IMR-90 (cell line): ENCODE results near the gene MALL. TPM values are rescaled to one million over a fixed set of nuclear protein-coding genes. Genes with fewer than 3 reads are reported as not detected.

Experiments
- ATAC-seq: fragments of 200-7000 bp; cut with Tn5 transposase; 2 replicates; pipeline ENCODE4 v1.9.1; 2020; ENCODE audit warnings: low read depth, mild to moderate bottlenecking, moderate library complexity
- BruUV-seq: library from RNA; stranded (reverse); fragments of 400-500 nt; replicated peaks from 2 replicates; lab custom pipeline; 2021; lab: Mats Ljungman, UMichigan
- CTCF ChIA-PET: fragments of 300-600 bp; formaldehyde crosslinking; extraction: SDS; loops from one replicate; lab custom pipeline; 2021; ENCODE audit warnings: antibody characterized with exemption; lab: Yijun Ruan, JAX
- POLR2A ChIA-PET: fragments of 300-600 bp; sonication (Branson Sonifier 250); formaldehyde crosslinking; loops from one replicate; lab custom pipeline; 2022; ENCODE audit warnings: antibody characterized with exemption; ENCODE audit not compliant: unreplicated experiment; lab: Charles Lee
- DNase-seq: peaks from one replicate; pipeline ENCODE4 v3.0.0; 2013
- H2AFZ ChIP-seq: replicated peaks from 2 replicates; pipeline ENCODE3; 2013; ENCODE audit warnings: low read length, mild to moderate bottlenecking; ENCODE audit not compliant: poor library complexity
- H2AK5ac ChIP-seq: 2 replicates; pipeline ENCODE4 v1.6.1; 2013; ENCODE audit warnings: low read depth, low read length, inconsistent platforms
- H2AK9ac ChIP-seq: replicated peaks from 2 replicates; pipeline ENCODE3; 2013; ENCODE audit warnings: mild to moderate bottlenecking, low read depth, low read length, moderate library complexity; ENCODE audit not compliant: poor library complexity
- H2BK120ac ChIP-seq: 2 replicates; pipeline ENCODE4 v1.6.1; 2013; ENCODE audit warnings: low read depth, low read length, inconsistent platforms
- H2BK15ac ChIP-seq: 3 replicates; pipeline ENCODE4 v1.6.1; 2013; ENCODE audit warnings: low read depth, low read length, inconsistent platforms
- H2BK20ac ChIP-seq: 2 replicates; pipeline ENCODE4 v1.6.1; 2013; ENCODE audit warnings: low read depth, mild to moderate bottlenecking, inconsistent platforms, low read length, moderate library complexity
- H2BK5ac ChIP-seq: 2 replicates; pipeline ENCODE4 v1.6.1; 2013; ENCODE audit warnings: mild to moderate bottlenecking, low read depth, low read length, inconsistent platforms; ENCODE audit not compliant: poor library complexity, severe bottlenecking
- H3K14ac ChIP-seq: replicated peaks from 2 replicates; pipeline ENCODE4 v1.6.1; 2013; ENCODE audit warnings: low read depth, low read length, inconsistent platforms
- H3K18ac ChIP-seq: 2 replicates; pipeline ENCODE4 v1.6.1; 2013; ENCODE audit warnings: low read depth, low read length, control low read depth
- H3K23ac ChIP-seq: 2 replicates; pipeline ENCODE4 v1.6.1; 2013; ENCODE audit warnings: low read depth, low read length, inconsistent platforms
- H3K27ac ChIP-seq: 2 replicates; pipeline ENCODE4 v1.5.1; 2013; ENCODE audit warnings: mild to moderate bottlenecking, control low read depth, low read length; ENCODE audit not compliant: insufficient read depth
- H3K27me3 ChIP-seq: 2 replicates; pipeline ENCODE4 v1.6.1; 2013; ENCODE audit warnings: low read length; ENCODE audit not compliant: control insufficient read depth, insufficient read depth
- H3K36me3 ChIP-seq: 2 replicates; pipeline ENCODE4 v1.6.1; 2013; ENCODE audit warnings: low read length, mixed read lengths; ENCODE audit not compliant: control insufficient read depth, insufficient read depth
- H3K4ac ChIP-seq: 2 replicates; pipeline ENCODE4 v1.6.1; 2013; ENCODE audit warnings: low read depth, low read length, inconsistent platforms
- H3K4me1 ChIP-seq: 2 replicates; pipeline ENCODE4 v1.6.1; 2013; ENCODE audit warnings: low read length, mixed read lengths; ENCODE audit not compliant: control insufficient read depth, insufficient read depth
- H3K4me2 ChIP-seq: 2 replicates; pipeline ENCODE4 v1.6.1; 2013; ENCODE audit warnings: low read depth, mild to moderate bottlenecking, control low read depth, low read length, moderate library complexity
- H3K4me3 ChIP-seq: 2 replicates; pipeline ENCODE4 v1.5.1; 2013; ENCODE audit warnings: low read depth, mild to moderate bottlenecking, control low read depth, low read length, moderate library complexity; ENCODE audit not compliant: insufficient read depth
- H3K56ac ChIP-seq: 2 replicates; pipeline ENCODE4 v1.6.1; 2013; ENCODE audit warnings: low read length, inconsistent platforms; ENCODE audit not compliant: insufficient read depth; ENCODE audit errors: extremely low read depth
- H3K79me1 ChIP-seq, 2 experiments: 2 replicates each; pipeline ENCODE4 v1.6.1; 2013; ENCODE audit warnings: low read length in 2 of 2, inconsistent platforms in 1 of 2, low read depth in 1 of 2
- H3K9ac ChIP-seq: 2 replicates; pipeline ENCODE4 v1.6.1; 2013; ENCODE audit warnings: low read depth, low read length, control low read depth
- H3K9me1 ChIP-seq: 2 replicates; pipeline ENCODE4 v1.6.1; 2013; ENCODE audit warnings: low read length, inconsistent platforms; ENCODE audit not compliant: insufficient read depth
- H3K9me3 ChIP-seq: 2 replicates; pipeline ENCODE4 v1.6.1; 2013; ENCODE audit warnings: low read length; ENCODE audit not compliant: control insufficient read depth, insufficient read depth
- H4K20me1 ChIP-seq: 2 replicates; pipeline ENCODE4 v1.6.1; 2013; ENCODE audit warnings: low read length, inconsistent platforms; ENCODE audit not compliant: insufficient read depth
- H4K5ac ChIP-seq: 2 replicates; pipeline ENCODE4 v1.6.1; 2013; ENCODE audit warnings: mild to moderate bottlenecking, low read depth, low read length, control low read depth
- H4K8ac ChIP-seq, 2 experiments: 2 replicates each; pipeline ENCODE4 v1.6.1; 2013; ENCODE audit warnings: low read depth in 2 of 2, low read length in 2 of 2, control low read depth in 1 of 2, inconsistent platforms in 1 of 2
- H4K91ac ChIP-seq: 2 replicates; pipeline ENCODE4 v1.6.1; 2013; ENCODE audit warnings: low read depth, low read length, inconsistent platforms; ENCODE audit not compliant: insufficient read depth
- BHLHE40 ChIP-seq: fragments of 150-350 bp; IDR thresholded peaks from 2 replicates; pipeline ENCODE4 v1.6.1; 2016; ENCODE audit warnings: mild to moderate bottlenecking, low read depth, low read length
- CHD1 ChIP-seq: IDR thresholded peaks from 2 replicates; pipeline ENCODE4 v1.6.1; 2012; ENCODE audit warnings: low read depth, low read length, improper control_type of control experiment
- FOS ChIP-seq: fragments of 150-350 bp; IDR thresholded peaks from 2 replicates; pipeline ENCODE4 v1.6.1; 2016; ENCODE audit warnings: low read depth, low read length
- MAZ ChIP-seq: IDR thresholded peaks from 2 replicates; pipeline ENCODE4 v1.6.1; 2012; ENCODE audit warnings: low read depth, mild to moderate bottlenecking, low read length, improper control_type of control experiment, moderate library complexity, borderline replicate concordance
- MXI1 ChIP-seq: IDR thresholded peaks from 2 replicates; pipeline ENCODE4 v1.6.1; 2012; ENCODE audit warnings: low read depth, mild to moderate bottlenecking, low read length, moderate library complexity, borderline replicate concordance
- NFE2L2 ChIP-seq: fragments of 150-350 bp; IDR thresholded peaks from 2 replicates; pipeline ENCODE4 v1.6.1; 2016; ENCODE audit warnings: low read depth, mild to moderate bottlenecking, low read length
- POLR2A ChIP-seq: IDR thresholded peaks from 2 replicates; pipeline ENCODE4 v1.6.1; 2012; ENCODE audit warnings: mild to moderate bottlenecking, low read depth, low read length
- RFX5 ChIP-seq: IDR thresholded peaks from 2 replicates; pipeline ENCODE4 v1.8.0; 2012; ENCODE audit warnings: low read depth, mild to moderate bottlenecking, low read length, moderate library complexity
- SMC3 ChIP-seq: fragments of 150-350 bp; IDR thresholded peaks from 2 replicates; pipeline ENCODE4 v1.6.1; 2016; ENCODE audit warnings: low read depth, mild to moderate bottlenecking, antibody characterized with exemption, low read length, moderate library complexity
- WGBS, 2 experiments: methylation state at CpG; one replicate each; pipeline versions ENCODE4 v1.1.5 to v1.1.7; 2013; ENCODE audit warnings: missing lambda C conversion rate in 2 of 2; ENCODE audit not compliant: insufficient read length in 1 of 2; ENCODE audit errors: extremely low coverage in 2 of 2; 5-methylcytosine and 5-hydroxymethylcytosine counted together
- dilution Hi-C: fragments of 300-500 bp; cut with HindIII; formaldehyde crosslinking; loops from one replicate; pipeline ENCODE4 v1.14.3; 2018; ENCODE audit warnings: low sequenced_read_pairs; ENCODE audit not compliant: unreplicated experiment
- in situ Hi-C: fragments of 300-500 bp; cut with MboI; formaldehyde crosslinking; loops from 3 replicates; pipeline ENCODE4 v1.14.3; 2019; ENCODE audit warnings: low sequenced_read_pairs, inconsistent platforms, mixed read lengths
- intact Hi-C: fragments of 100-400 bp; cut with micrococcal nuclease; formaldehyde crosslinking; loops from 2 replicates; pipeline ENCODE4 v1.10.0; 2022
- polyA plus RNA-seq, 3 experiments: library from polyadenylated mRNA; depleted of rRNA; stranded (reverse); fragments of >200 nt; gene quantifications; 2 replicates each; pipeline ENCODE4 v1.2.3, GENCODE V29; 2012; ENCODE audit warnings: low replicate concordance in 1 of 3
- total RNA-seq: library from RNA; depleted of rRNA; stranded (reverse); fragments of >200 nt; gene quantifications from 2 replicates; pipeline ENCODE4 v1.2.3, GENCODE V29; 2012
- TF ChIP-seq, protein P1 (sequence below): conservative IDR thresholded peaks from 2 replicates; pipeline ENCODE4 v1.5.1; 2012; ENCODE audit warnings: mild to moderate bottlenecking, low read depth, low read length, improper control_type of control experiment
- TF ChIP-seq, protein P2 (sequence below): fragments of 150-350 bp; IDR thresholded peaks from 2 replicates; pipeline ENCODE4 v1.6.1; 2017; ENCODE audit warnings: mild to moderate bottlenecking, antibody characterized with exemption, low read length, low read depth

Gene MALL
- total and polyA plus RNA-seq, 2 of the 4 experiments (the other 2 are of a cell fraction): 1.6 TPM

DNA sequence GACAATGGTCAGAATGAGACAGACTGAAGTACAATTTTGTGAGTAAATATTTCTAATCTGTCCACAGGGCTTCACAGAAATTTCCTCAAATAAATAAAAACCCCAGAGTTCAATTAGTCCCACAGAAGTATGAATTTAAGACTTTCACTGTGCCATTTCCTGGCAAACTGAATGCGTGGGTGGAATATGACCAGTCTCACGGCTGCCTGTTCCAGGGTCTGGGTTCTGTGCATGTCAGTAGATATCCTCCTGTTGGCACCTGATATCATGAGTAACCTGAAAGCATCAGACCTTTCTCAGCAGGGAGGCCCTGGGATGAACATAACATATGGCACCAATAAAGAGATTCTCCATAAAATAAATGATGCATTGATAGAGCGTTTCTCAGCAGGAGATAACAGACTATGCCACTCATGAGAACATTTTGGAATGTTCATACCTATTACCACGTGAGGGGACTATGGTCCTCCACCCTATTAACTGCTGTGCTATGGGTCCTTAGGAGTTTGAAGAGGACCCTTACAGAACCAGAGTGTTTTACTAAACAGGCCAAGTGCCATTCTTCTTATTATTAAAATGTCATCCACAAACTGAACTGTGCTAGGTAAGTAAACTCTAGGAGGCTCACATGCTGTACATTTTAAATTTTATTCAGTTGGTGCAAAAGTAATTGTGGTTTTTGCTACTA lies 10.6 kb upstream of the MALL start:
- no peak for ATAC-seq
- no peak for TF ChIP-seq BHLHE40
- no peak for TF ChIP-seq POLR2A
- no peak for TF ChIP-seq FOS
- TF ChIP-seq SMC3: no peak
- no peak for TF ChIP-seq MAZ
- no peak for TF ChIP-seq RFX5
- TF ChIP-seq, protein P1, sequence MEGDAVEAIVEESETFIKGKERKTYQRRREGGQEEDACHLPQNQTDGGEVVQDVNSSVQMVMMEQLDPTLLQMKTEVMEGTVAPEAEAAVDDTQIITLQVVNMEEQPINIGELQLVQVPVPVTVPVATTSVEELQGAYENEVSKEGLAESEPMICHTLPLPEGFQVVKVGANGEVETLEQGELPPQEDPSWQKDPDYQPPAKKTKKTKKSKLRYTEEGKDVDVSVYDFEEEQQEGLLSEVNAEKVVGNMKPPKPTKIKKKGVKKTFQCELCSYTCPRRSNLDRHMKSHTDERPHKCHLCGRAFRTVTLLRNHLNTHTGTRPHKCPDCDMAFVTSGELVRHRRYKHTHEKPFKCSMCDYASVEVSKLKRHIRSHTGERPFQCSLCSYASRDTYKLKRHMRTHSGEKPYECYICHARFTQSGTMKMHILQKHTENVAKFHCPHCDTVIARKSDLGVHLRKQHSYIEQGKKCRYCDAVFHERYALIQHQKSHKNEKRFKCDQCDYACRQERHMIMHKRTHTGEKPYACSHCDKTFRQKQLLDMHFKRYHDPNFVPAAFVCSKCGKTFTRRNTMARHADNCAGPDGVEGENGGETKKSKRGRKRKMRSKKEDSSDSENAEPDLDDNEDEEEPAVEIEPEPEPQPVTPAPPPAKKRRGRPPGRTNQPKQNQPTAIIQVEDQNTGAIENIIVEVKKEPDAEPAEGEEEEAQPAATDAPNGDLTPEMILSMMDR: no peak
- TF ChIP-seq, protein P2, sequence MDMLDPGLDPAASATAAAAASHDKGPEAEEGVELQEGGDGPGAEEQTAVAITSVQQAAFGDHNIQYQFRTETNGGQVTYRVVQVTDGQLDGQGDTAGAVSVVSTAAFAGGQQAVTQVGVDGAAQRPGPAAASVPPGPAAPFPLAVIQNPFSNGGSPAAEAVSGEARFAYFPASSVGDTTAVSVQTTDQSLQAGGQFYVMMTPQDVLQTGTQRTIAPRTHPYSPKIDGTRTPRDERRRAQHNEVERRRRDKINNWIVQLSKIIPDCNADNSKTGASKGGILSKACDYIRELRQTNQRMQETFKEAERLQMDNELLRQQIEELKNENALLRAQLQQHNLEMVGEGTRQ: no peak
- no peak for TF ChIP-seq CHD1
- no peak for TF ChIP-seq NFE2L2
- TF ChIP-seq MXI1: no peak
- no peak overlapping the region for H2AK9ac ChIP-seq
- H3K23ac ChIP-seq: no peak overlapping the region
- no peak overlapping the region for H3K9ac ChIP-seq
- no peak overlapping the region for H3K18ac ChIP-seq
- no peak overlapping the region for H3K27ac ChIP-seq
- H2BK15ac ChIP-seq: no peak overlapping the region
- ChIA-PET CTCF (no interaction called here), POLR2A (no interaction called here)
- H3K4me2 ChIP-seq: no peak overlapping the region
- H2BK20ac ChIP-seq: no peak overlapping the region
- H2BK120ac ChIP-seq: no peak overlapping the region
- no peak overlapping the region for H3K4ac ChIP-seq
- H2AFZ ChIP-seq: no peak overlapping the region
- H4K91ac ChIP-seq: no peak overlapping the region
- in situ Hi-C loops (no loop called here), intact Hi-C loops (no loop called here), dilution Hi-C loops (no loop called here)
- H2AK5ac ChIP-seq: no peak overlapping the region
- no peaks in the 10 kb centered on the region for H3K36me3 ChIP-seq
- no peaks in the 10 kb centered on the region for H3K27me3 ChIP-seq
- DNase-seq: peak; percentile 24
- WGBS, 2 experiments: 100% methylated on average over 1 of the region's 4 CpGs; no CpG with 5 or more reads in 1 of the 2 experiments
- no peak overlapping the region for H4K5ac ChIP-seq
- BruUV-seq: no TSS peak
- no peak overlapping the region for H2BK5ac ChIP-seq
- no peaks in the 10 kb centered on the region for H3K4me1 ChIP-seq
- no peaks in the 10 kb centered on the region for H3K9me3 ChIP-seq
- no peaks in the 10 kb centered on the region; the same call in 1 of the 2 replicates for H3K9me1 ChIP-seq
- H3K4me3 ChIP-seq: no peak overlapping the region
- H3K79me1 ChIP-seq: no peaks in the 10 kb centered on the region
- no peak overlapping the region for H4K8ac ChIP-seq
- no peak overlapping the region for H3K56ac ChIP-seq
- H3K14ac ChIP-seq: no peak overlapping the region
- no peaks in the 10 kb centered on the region for H4K20me1 ChIP-seq
